Measurements from ENCODE around the gene CTCFL. TPM values are rescaled to one million over a fixed set of nuclear protein-coding genes. Genes with fewer than 3 reads are reported as not detected.

The CTCFL gene
- total RNA-seq (2014; rRNA removed; shearing (Covaris generic)): 8.2 and 14.2 TPM in 2 replicates

- no peaks in the 10 kb centered on the region for H3K27me3 ChIP-seq (ENCODE audit: control insufficient read depth, insufficient read depth, low read length)
- H3K4me3 ChIP-seq (ENCODE audit: insufficient read depth, low read depth, low read length): no peak within 1 kb of the TSS
- H3K36me3 ChIP-seq (replicated peaks; ENCODE audit: control insufficient read depth, insufficient read depth, low read length): no peaks in the 10 kb centered on the region
- DNase-seq: no peak
These were observed at the start of gene CTCFL for GRCh38 chr20:57524511-57525176. Gene CTCFL, minus strand, starts transcription at chr20:57525140. Its CDS starts 935 bp downstream, at chr20:57524205.

DNA sequence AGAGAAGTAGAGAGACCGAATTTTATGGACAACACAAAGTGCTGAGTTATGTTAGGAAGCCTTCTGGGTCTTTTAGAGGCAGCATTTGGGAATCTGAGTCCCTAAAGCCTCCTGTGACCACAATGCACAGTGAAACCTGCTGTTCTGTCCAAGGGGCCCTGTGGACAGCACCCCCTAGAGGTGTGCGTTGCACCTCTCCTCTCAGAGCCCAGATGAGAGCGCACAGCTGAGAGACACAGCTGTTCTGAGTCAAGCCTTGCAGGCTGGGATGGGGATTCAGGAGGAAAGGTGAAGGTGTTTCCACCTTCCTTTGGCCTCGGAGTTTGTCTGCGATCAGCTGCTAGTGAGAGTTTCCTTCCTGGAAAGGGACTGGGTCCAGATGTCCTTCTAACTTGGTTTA, 49.0 kb upstream of the CTCFL start:
- H3K36me3 ChIP-seq (replicated peaks; ENCODE audit: control insufficient read depth, insufficient read depth, low read length): no peaks in the 10 kb centered on the region
- H3K4me3 ChIP-seq (ENCODE audit: insufficient read depth, low read depth, low read length): no peak overlapping the region
- peak; percentile 82 for DNase-seq
- no peaks in the 10 kb centered on the region; the same call in 1 of the 2 replicates for H3K27me3 ChIP-seq (ENCODE audit: control insufficient read depth, insufficient read depth, low read length)

DNA sequence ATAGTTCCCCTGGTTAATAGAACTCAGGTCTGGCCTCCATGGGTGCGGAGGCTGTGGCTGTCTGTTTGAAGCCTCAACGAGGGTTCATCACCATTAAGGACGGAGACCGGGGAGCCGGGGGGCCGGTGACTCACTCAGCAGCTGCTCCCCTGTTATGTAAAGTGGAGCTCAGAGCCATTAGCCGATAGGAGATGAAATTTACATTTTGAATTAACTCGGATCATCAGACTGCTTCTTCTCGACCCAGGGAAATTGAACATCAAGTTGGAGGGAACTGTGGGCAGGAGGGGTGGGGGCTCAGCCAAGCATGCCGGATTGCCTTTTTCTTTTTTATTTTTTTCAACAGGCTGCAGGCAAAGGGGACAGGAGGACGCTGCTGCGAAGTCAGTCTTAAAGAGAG, 48.3 kb upstream of the CTCFL start:
- no peaks in the 10 kb centered on the region for H3K36me3 ChIP-seq (replicated peaks; ENCODE audit: control insufficient read depth, insufficient read depth, low read length)
- peak; percentile 82 for DNase-seq

GRCh38 chr20:57571782-57572416, 47.0 kb upstream of the CTCFL start:
- Histone ChIP-seq H3K36me3 (replicated peaks; ENCODE audit: control insufficient read depth, insufficient read depth, low read length) (no peaks in the 10 kb centered on the region), H3K4me3 (ENCODE audit: insufficient read depth, low read depth, low read length) (no peak overlapping the region), H3K27me3 (ENCODE audit: control insufficient read depth, insufficient read depth, low read length) (no peaks in the 10 kb centered on the region; the same call in 1 of the 2 replicates)
- no peak for DNase-seq

More for the DNA sequence above, 48.3 kb upstream of the CTCFL start:
- Histone ChIP-seq H3K27me3 (ENCODE audit: control insufficient read depth, insufficient read depth, low read length) (no peaks in the 10 kb centered on the region; the same call in 1 of the 2 replicates), H3K4me3 (ENCODE audit: insufficient read depth, low read depth, low read length) (no peak overlapping the region)

- DNase-seq: no peak
- Histone ChIP-seq H3K36me3 (replicated peaks; ENCODE audit: control insufficient read depth, insufficient read depth, low read length) (no peaks in the 10 kb centered on the region), H3K4me3 (ENCODE audit: insufficient read depth, low read depth, low read length) (no peak overlapping the region), H3K27me3 (ENCODE audit: control insufficient read depth, insufficient read depth, low read length) (no peaks in the 10 kb centered on the region; the same call in 1 of the 2 replicates)
These were observed 46.0 kb upstream of the CTCFL start for GRCh38 chr20:57570920-57571319.

- no peak for DNase-seq
- Histone ChIP-seq H3K27me3 (ENCODE audit: control insufficient read depth, insufficient read depth, low read length) (no peaks in the 10 kb centered on the region; the same call in 1 of the 2 replicates), H3K4me3 (ENCODE audit: insufficient read depth, low read depth, low read length) (no peak overlapping the region), H3K36me3 (replicated peaks; ENCODE audit: control insufficient read depth, insufficient read depth, low read length) (no peaks in the 10 kb centered on the region)
These were observed 45.4 kb upstream of the CTCFL start for GRCh38 chr20:57570145-57570850.

- DNase-seq: no peak
- no peak overlapping the region for H3K4me3 ChIP-seq (ENCODE audit: insufficient read depth, low read depth, low read length)
- H3K27me3 ChIP-seq (ENCODE audit: control insufficient read depth, insufficient read depth, low read length): no peaks in the 10 kb centered on the region; the same call in 1 of the 2 replicates
- H3K36me3 ChIP-seq (replicated peaks; ENCODE audit: control insufficient read depth, insufficient read depth, low read length): no peaks in the 10 kb centered on the region
These were observed 44.0 kb upstream of the CTCFL start for GRCh38 chr20:57568960-57569359.

- H3K4me3 ChIP-seq (ENCODE audit: insufficient read depth, low read depth, low read length): no peak overlapping the region
- H3K36me3 ChIP-seq (replicated peaks; ENCODE audit: control insufficient read depth, insufficient read depth, low read length): no peaks in the 10 kb centered on the region
- DNase-seq: peak; percentile 23
- no peaks in the 10 kb centered on the region; the same call in 1 of the 2 replicates for H3K27me3 ChIP-seq (ENCODE audit: control insufficient read depth, insufficient read depth, low read length)
These were observed 43.4 kb upstream of the CTCFL start for GRCh38 chr20:57568088-57568896.

GRCh38 chr20:57567471-57568079, 42.6 kb upstream of the CTCFL start:
- Histone ChIP-seq H3K36me3 (replicated peaks; ENCODE audit: control insufficient read depth, insufficient read depth, low read length) (no peaks in the 10 kb centered on the region), H3K27me3 (ENCODE audit: control insufficient read depth, insufficient read depth, low read length) (no peaks in the 10 kb centered on the region; the same call in 1 of the 2 replicates), H3K4me3 (ENCODE audit: insufficient read depth, low read depth, low read length) (no peak overlapping the region)
- peak; percentile 17 for DNase-seq

GRCh38 chr20:57566803-57567459, 42.0 kb upstream of the CTCFL start:
- H3K4me3 ChIP-seq (ENCODE audit: insufficient read depth, low read depth, low read length): no peak overlapping the region
- no peaks in the 10 kb centered on the region for H3K27me3 ChIP-seq (ENCODE audit: control insufficient read depth, insufficient read depth, low read length)
- no peak for DNase-seq
- no peaks in the 10 kb centered on the region for H3K36me3 ChIP-seq (replicated peaks; ENCODE audit: control insufficient read depth, insufficient read depth, low read length)

- Histone ChIP-seq H3K27me3 (ENCODE audit: control insufficient read depth, insufficient read depth, low read length) (no peaks in the 10 kb centered on the region), H3K4me3 (ENCODE audit: insufficient read depth, low read depth, low read length) (no peak overlapping the region), H3K36me3 (replicated peaks; ENCODE audit: control insufficient read depth, insufficient read depth, low read length) (no peaks in the 10 kb centered on the region)
- DNase-seq: peak; percentile 14
These were observed 41.5 kb upstream of the CTCFL start for GRCh38 chr20:57566399-57566798.

DNA sequence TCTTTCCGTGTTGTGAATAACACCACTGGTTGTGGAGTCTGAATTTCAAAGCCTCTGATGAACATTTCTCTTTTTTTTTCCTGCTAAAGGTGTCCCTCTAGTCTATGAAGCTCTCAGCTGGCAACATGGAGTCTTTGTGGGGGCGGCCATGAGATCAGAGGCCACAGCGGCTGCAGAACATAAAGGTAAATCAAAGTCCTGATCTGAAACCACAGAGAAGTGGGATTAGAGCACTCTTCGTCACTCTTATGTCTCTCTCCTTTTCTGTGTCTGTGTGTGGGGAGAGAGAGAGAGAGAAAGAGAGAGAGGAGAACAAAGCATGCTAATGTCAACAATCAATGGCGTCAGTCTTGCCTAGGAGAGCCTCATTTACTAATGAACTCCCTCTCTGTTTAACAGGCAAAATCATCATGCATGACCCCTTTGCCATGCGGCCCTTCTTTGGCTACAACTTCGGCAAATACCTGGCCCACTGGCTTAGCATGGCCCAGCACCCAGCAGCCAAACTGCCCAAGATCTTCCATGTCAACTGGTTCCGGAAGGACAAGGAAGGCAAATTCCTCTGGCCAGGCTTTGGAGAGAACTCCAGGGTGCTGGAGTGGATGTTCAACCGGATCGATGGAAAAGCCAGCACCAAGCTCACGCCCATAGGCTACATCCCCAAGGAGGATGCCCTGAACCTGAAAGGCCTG, 40.2 kb upstream of the CTCFL start:
- no peaks in the 10 kb centered on the region for H3K36me3 ChIP-seq (replicated peaks; ENCODE audit: control insufficient read depth, insufficient read depth, low read length)
- no peaks in the 10 kb centered on the region for H3K27me3 ChIP-seq (ENCODE audit: control insufficient read depth, insufficient read depth, low read length)
- DNase-seq: no peak
- no peak overlapping the region for H3K4me3 ChIP-seq (ENCODE audit: insufficient read depth, low read depth, low read length)

GRCh38 chr20:57564180-57564802, 39.4 kb upstream of the CTCFL start:
- Histone ChIP-seq H3K36me3 (replicated peaks; ENCODE audit: control insufficient read depth, insufficient read depth, low read length) (no peaks in the 10 kb centered on the region), H3K4me3 (ENCODE audit: insufficient read depth, low read depth, low read length) (no peak overlapping the region), H3K27me3 (ENCODE audit: control insufficient read depth, insufficient read depth, low read length) (no peaks in the 10 kb centered on the region)
- DNase-seq: no peak

Data from H7 (cell line).